Natural killer cell (primary cell): ENCODE measurements around the gene TCEANC2. TPM values are rescaled to one million over a fixed set of nuclear protein-coding genes. Genes with fewer than 3 reads are reported as not detected.

Experiments used
- ATAC-seq, 3 donors: fragments of 150-1000 bp in 2 of 3; fragments of 200-7000 bp in 1 of 3; cut with Tn5 transposase; 1 replicate in 1 of 3; 2 replicates in 2 of 3; pipeline ENCODE4 v1.10.0; 2021; ENCODE audit warnings: mild to moderate bottlenecking in 2 of 3, moderate library complexity in 2 of 3
- DNase-seq, 2 donors: peaks; one replicate each; pipeline versions ENCODE4 v3.0.0 to v3.0.0-alpha.2; 2013 to 2021; ENCODE audit warnings: mixed read lengths in 1 of 2
- H3K27ac ChIP-seq: one replicate; pipeline ENCODE4 v1.5.1; 2013; ENCODE audit warnings: mild to moderate bottlenecking, low read length
- H3K27me3 ChIP-seq: one replicate; pipeline ENCODE4 v1.6.1; 2013; ENCODE audit warnings: low read length; ENCODE audit not compliant: control insufficient read depth, insufficient read depth
- H3K36me3 ChIP-seq: one replicate; pipeline ENCODE4 v1.6.1; 2013; ENCODE audit warnings: low read length; ENCODE audit not compliant: control insufficient read depth, insufficient read depth
- H3K4me1 ChIP-seq: one replicate; pipeline ENCODE4 v1.6.1; 2013; ENCODE audit warnings: low read length; ENCODE audit not compliant: control insufficient read depth, insufficient read depth
- H3K4me3 ChIP-seq: one replicate; pipeline ENCODE4 v1.5.1; 2013; ENCODE audit warnings: low read length
- H3K9me3 ChIP-seq: one replicate; pipeline ENCODE4 v1.6.1; 2013; ENCODE audit warnings: low read length; ENCODE audit not compliant: control insufficient read depth, insufficient read depth
- H3K27ac Mint-ChIP-seq, 2 donors: one replicate each; pipeline ENCODE4 v1.8.0; 2022; ENCODE audit warnings: mild to moderate bottlenecking in 2 of 2, mixed read lengths in 2 of 2, moderate library complexity in 1 of 2
- H3K27me3 Mint-ChIP-seq, 2 donors: one replicate each; pipeline ENCODE4 v1.8.0; 2022; ENCODE audit warnings: low read depth in 2 of 2, mixed read lengths in 2 of 2
- H3K36me3 Mint-ChIP-seq: one replicate; pipeline ENCODE4 v1.8.0; 2022; ENCODE audit warnings: mixed read lengths
- H3K4me1 Mint-ChIP-seq, 2 donors: one replicate each; pipeline ENCODE4 v1.8.0; 2022; ENCODE audit warnings: mixed read lengths in 2 of 2
- H3K4me3 Mint-ChIP-seq: one replicate; pipeline ENCODE4 v1.8.0; 2022; ENCODE audit warnings: mild to moderate bottlenecking, moderate library complexity, mixed read lengths
- H3K9me3 Mint-ChIP-seq, 2 donors: one replicate each; pipeline ENCODE4 v1.8.0; 2022; ENCODE audit warnings: mixed read lengths in 2 of 2
- CTCF ChIP-seq: fragments of 200-600 bp; IDR thresholded peaks from one replicate; pipeline ENCODE4 v1.8.0; 2022; ENCODE audit warnings: antibody characterized with exemption
- WGBS: methylation state at CpG from one replicate; pipeline ENCODE4 v1.1.7; 2013; ENCODE audit warnings: missing lambda C conversion rate; ENCODE audit not compliant: insufficient coverage; 5-methylcytosine and 5-hydroxymethylcytosine counted together
- intact Hi-C: fragments of 100-400 bp; cut with micrococcal nuclease; formaldehyde crosslinking; loops from one replicate; pipeline ENCODE4 v1.14.2; 2022
- total RNA-seq, 4 donors: library from RNA; stranded (reverse); fragments of 120-200 nt in 1 of 4; gene quantifications; one replicate each; pipeline versions ENCODE4 v1.2.3 to v1.2.4, GENCODE V29; 2013 to 2022

The TCEANC2 gene
- total RNA-seq, 3 donors from 2014 or later (not counting 1 experiment from before 2014, with no cell fraction given), result 5.1 to 9.5 (median 7.3) TPM

DNA sequence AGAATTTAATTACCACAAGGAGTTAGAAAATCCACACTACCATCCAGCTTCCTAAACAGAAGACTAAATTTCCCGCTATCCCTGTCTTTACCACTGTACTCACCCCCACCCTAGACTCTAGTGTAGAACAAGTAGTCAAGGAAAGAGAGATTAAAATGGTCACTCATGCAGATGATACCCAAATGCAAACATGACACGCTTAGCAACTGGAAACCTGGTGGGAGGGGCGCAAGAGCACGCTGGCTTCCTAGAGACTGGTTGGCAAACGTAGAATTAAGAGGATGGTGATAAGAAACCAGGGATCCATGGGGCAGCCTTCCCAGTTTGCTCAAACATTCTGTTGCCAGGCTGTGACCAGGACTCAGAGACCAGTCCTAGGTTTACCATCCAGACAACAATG, 25.6 kb upstream of the TCEANC2 start:
- Histone ChIP-seq H3K27me3 (no peaks in the 10 kb centered on the region), H3K27ac (no peak overlapping the region), H3K9me3 (no peaks in the 10 kb centered on the region), H3K36me3 (peaks cover 33% of the 10 kb centered on the region), H3K4me1 (no peaks in the 10 kb centered on the region), H3K4me3 (no peak overlapping the region)
- no peaks in the 10 kb centered on the region for H3K27me3 Mint-ChIP-seq
- H3K4me1 Mint-ChIP-seq, result no peaks in the 10 kb centered on the region
- no peak overlapping the region for H3K4me3 Mint-ChIP-seq
- 98% methylated on average over 4 of the region's 5 CpGs for WGBS
- no peak for ATAC-seq
- TF ChIP-seq CTCF, result no peak
- H3K9me3 Mint-ChIP-seq, result no peaks in the 10 kb centered on the region
- intact Hi-C loops, result no loop called here
- DNase-seq, result no peak
- peaks cover 11% of the 10 kb centered on the region for H3K36me3 Mint-ChIP-seq
- no peak overlapping the region for H3K27ac Mint-ChIP-seq

DNA sequence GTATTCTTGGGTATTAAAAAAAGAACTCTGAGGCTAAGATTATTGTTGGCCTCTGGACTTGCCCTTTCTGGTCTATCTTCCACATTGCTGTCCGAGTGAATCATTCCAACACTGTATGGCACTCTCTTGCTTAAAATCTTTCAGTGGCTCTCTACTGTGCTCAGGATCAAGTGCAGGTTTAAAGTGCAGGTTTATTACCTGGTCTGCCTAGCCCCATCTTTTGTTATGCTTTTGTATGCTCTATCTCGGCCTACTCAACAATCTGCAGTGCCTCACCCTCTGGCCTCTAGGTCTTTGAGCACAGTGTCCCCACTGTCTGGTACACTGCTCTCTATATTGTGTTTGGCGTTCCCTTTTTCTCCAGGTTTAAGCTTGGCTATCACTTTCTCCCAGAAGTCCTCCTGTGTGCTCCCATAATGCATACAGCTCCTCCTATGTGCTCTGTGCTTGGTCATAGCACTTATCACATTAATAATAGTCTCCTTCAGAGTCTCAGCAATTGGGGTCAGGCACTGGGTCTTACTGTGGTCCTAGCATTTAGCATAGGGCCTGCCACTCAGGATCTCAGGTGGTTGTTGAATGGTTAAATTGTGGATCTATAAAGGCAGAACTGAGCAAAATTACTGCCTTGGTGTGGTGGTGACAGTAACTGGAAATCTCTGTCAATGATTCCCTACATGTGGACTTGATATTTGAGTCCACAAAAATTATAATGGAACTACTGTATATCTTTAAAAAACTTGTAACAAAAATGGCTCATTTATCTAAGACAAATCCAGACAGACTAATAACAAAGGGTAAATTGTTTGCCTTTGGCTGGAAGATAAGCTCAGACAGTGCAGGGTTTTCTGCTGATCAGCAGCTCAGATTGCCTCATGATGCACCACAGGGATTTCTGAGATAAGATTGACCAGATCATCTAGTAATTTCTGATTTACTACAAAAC, 24.8 kb upstream of the TCEANC2 start:
- peak overlapping the region; percentile 50 to 76 for H3K27ac Mint-ChIP-seq
- Histone ChIP-seq H3K4me1 (no peaks in the 10 kb centered on the region), H3K9me3 (no peaks in the 10 kb centered on the region), H3K27me3 (no peaks in the 10 kb centered on the region), H3K4me3 (no peak overlapping the region), H3K27ac (no peak overlapping the region), H3K36me3 (peaks cover 39% of the 10 kb centered on the region)
- H3K27me3 Mint-ChIP-seq, result no peaks in the 10 kb centered on the region
- ATAC-seq (peak in 1 of 3 donors; percentile 27), DNase-seq (no peak)
- WGBS, result 98% methylated on average over 3 of the region's 3 CpGs
- H3K4me1 Mint-ChIP-seq, result no peaks in the 10 kb centered on the region
- H3K36me3 Mint-ChIP-seq, result peaks cover 11% of the 10 kb centered on the region
- no peak overlapping the region for H3K4me3 Mint-ChIP-seq
- intact Hi-C loops, result no loop called here
- no peaks in the 10 kb centered on the region for H3K9me3 Mint-ChIP-seq
- no peak for TF ChIP-seq CTCF

GRCh38 chr1:54037476-54037875, 15.9 kb upstream of the TCEANC2 start:
- Mint-ChIP-seq H3K27me3 (no peaks in the 10 kb centered on the region), H3K27ac (peak overlapping the region in 1 of 2 donors; percentile 1), H3K4me1 (no peaks in the 10 kb centered on the region), H3K4me3 (no peak overlapping the region), H3K36me3 (peaks cover 11% of the 10 kb centered on the region), H3K9me3 (no peaks in the 10 kb centered on the region)
- Histone ChIP-seq H3K27me3 (no peaks in the 10 kb centered on the region), H3K36me3 (peaks cover 92% of the 10 kb centered on the region), H3K27ac (no peak overlapping the region), H3K4me3 (no peak overlapping the region), H3K9me3 (no peaks in the 10 kb centered on the region), H3K4me1 (no peaks in the 10 kb centered on the region)
- TF ChIP-seq CTCF, result no peak
- no peak for DNase-seq
- intact Hi-C loops, result no loop called here
- no peak for ATAC-seq
